ENCODE data around the gene ZNF385C. TPM values are rescaled to one million over a fixed set of nuclear protein-coding genes. Genes with fewer than 3 reads are reported as not detected.
A peak's percentile ranks its signal among the peaks of the same experiment; 100 is the strongest.

Gene ZNF385C
- total RNA-seq, 1 experiment from 2014 or later, result not detected

- peaks cover 70% of the 10 kb centered on the region for H3K36me3 ChIP-seq (ENCODE audit: insufficient read depth, low read length)
- H3K9ac ChIP-seq (ENCODE audit: low read length), result no peak overlapping the region
- DNase-seq, result no peak
- peaks cover 15% of the 10 kb centered on the region for H3K4me1 ChIP-seq (ENCODE audit: low read length)
- no peak overlapping the region for H3K4me3 ChIP-seq (ENCODE audit: low read length)
- peaks cover 3% of the 10 kb centered on the region; the same call in 1 of the 2 replicates for H3K79me2 ChIP-seq (ENCODE audit: low read length)
- H2AFZ ChIP-seq (ENCODE audit: low read length), result no peak overlapping the region
- no peaks in the 10 kb centered on the region for H3K9me2 ChIP-seq (replicated peaks; ENCODE audit: insufficient read depth, low read length)
- no peaks in the 10 kb centered on the region for H3K9me3 ChIP-seq (ENCODE audit: low read length)
- H3K4me2 ChIP-seq (ENCODE audit: low read depth, low read length, poor library complexity, severe bottlenecking), result no peak overlapping the region
- no peaks in the 10 kb centered on the region for H3K27me3 ChIP-seq (ENCODE audit: low read length)
- H3K27ac ChIP-seq (ENCODE audit: low read length), result peak overlapping the region; percentile 39; the same call in 1 of the 2 replicates
- no peaks in the 10 kb centered on the region for H4K20me1 ChIP-seq (ENCODE audit: insufficient read depth, low read depth, low read length)
These were observed 110.6 kb downstream of the ZNF385C start for GRCh38 chr17:41987642-41988041.

DNA sequence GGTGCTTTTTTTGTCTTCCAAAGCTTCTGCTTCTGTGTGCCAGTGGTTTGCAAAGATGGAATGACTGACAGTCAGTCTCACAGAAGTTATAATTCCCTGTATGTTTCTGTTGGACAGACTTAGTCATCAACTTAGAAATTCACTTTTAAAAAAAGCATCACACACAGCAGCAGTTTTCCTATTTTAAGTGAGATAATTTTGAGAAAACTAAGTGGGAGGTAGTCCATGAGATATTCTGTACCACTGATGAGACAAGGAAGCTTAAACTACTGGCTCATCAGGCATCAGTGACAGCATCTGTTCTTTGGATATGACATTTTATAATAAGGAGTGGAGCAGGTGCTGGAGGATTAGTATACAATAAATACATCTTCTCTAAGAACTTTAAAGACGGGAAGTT lies 111.6 kb downstream of the ZNF385C start:
- Histone ChIP-seq H3K27ac (ENCODE audit: low read length) (0 out of 2 replicates have a peak overlapping the region, but pooled peaks have one; percentile 39), H3K9me3 (ENCODE audit: low read length) (no peaks in the 10 kb centered on the region), H3K9me2 (replicated peaks; ENCODE audit: insufficient read depth, low read length) (no peaks in the 10 kb centered on the region), H3K36me3 (ENCODE audit: insufficient read depth, low read length) (peaks cover 75% of the 10 kb centered on the region), H3K4me1 (ENCODE audit: low read length) (peaks cover 15% of the 10 kb centered on the region), H3K4me3 (ENCODE audit: low read length) (no peak overlapping the region), H3K4me2 (ENCODE audit: low read depth, low read length, poor library complexity, severe bottlenecking) (no peak overlapping the region), H4K20me1 (ENCODE audit: insufficient read depth, low read depth, low read length) (no peaks in the 10 kb centered on the region), H3K9ac (ENCODE audit: low read length) (no peak overlapping the region), H3K27me3 (ENCODE audit: low read length) (no peaks in the 10 kb centered on the region), H3K79me2 (ENCODE audit: low read length) (peaks cover 8% of the 10 kb centered on the region), H2AFZ (ENCODE audit: low read length) (no peak overlapping the region)
- DNase-seq, result no peak

GRCh38 chr17:41985919-41986318 lies 112.4 kb downstream of the ZNF385C start:
- H3K36me3 ChIP-seq (ENCODE audit: insufficient read depth, low read length), result peaks cover 71% of the 10 kb centered on the region
- H3K27me3 ChIP-seq (ENCODE audit: low read length), result no peaks in the 10 kb centered on the region
- peaks cover 7% of the 10 kb centered on the region for H3K79me2 ChIP-seq (ENCODE audit: low read length)
- H3K4me1 ChIP-seq (ENCODE audit: low read length), result peaks cover 15% of the 10 kb centered on the region
- H3K9ac ChIP-seq (ENCODE audit: low read length), result no peak overlapping the region
- H4K20me1 ChIP-seq (ENCODE audit: insufficient read depth, low read depth, low read length), result no peaks in the 10 kb centered on the region
- no peak overlapping the region for H3K4me3 ChIP-seq (ENCODE audit: low read length)
- no peaks in the 10 kb centered on the region for H3K9me3 ChIP-seq (ENCODE audit: low read length)
- no peak for DNase-seq
- no peak overlapping the region for H3K4me2 ChIP-seq (ENCODE audit: low read depth, low read length, poor library complexity, severe bottlenecking)
- H2AFZ ChIP-seq (ENCODE audit: low read length), result no peak overlapping the region
- H3K9me2 ChIP-seq (replicated peaks; ENCODE audit: insufficient read depth, low read length), result no peaks in the 10 kb centered on the region
- peak overlapping the region; percentile 79; the same call in 1 of the 2 replicates for H3K27ac ChIP-seq (ENCODE audit: low read length)

- no peaks in the 10 kb centered on the region for H3K9me2 ChIP-seq (replicated peaks; ENCODE audit: insufficient read depth, low read length)
- no peak overlapping the region for H3K4me2 ChIP-seq (ENCODE audit: low read depth, low read length, poor library complexity, severe bottlenecking)
- no peak overlapping the region for H3K4me3 ChIP-seq (ENCODE audit: low read length)
These were observed 113.8 kb downstream of the ZNF385C start for GRCh38 chr17:41984454-41984853.

GRCh38 chr17:41982026-41982760 lies 116.1 kb downstream of the ZNF385C start:
- no peak for DNase-seq
- Histone ChIP-seq H3K9me2 (replicated peaks; ENCODE audit: insufficient read depth, low read length) (no peaks in the 10 kb centered on the region), H3K9ac (ENCODE audit: low read length) (no peak overlapping the region), H3K4me1 (ENCODE audit: low read length) (peaks cover 18% of the 10 kb centered on the region), H2AFZ (ENCODE audit: low read length) (no peak overlapping the region), H3K9me3 (ENCODE audit: low read length) (no peaks in the 10 kb centered on the region), H3K36me3 (ENCODE audit: insufficient read depth, low read length) (peaks cover 47% of the 10 kb centered on the region), H4K20me1 (ENCODE audit: insufficient read depth, low read depth, low read length) (no peaks in the 10 kb centered on the region), H3K4me2 (ENCODE audit: low read depth, low read length, poor library complexity, severe bottlenecking) (no peak overlapping the region), H3K27me3 (ENCODE audit: low read length) (no peaks in the 10 kb centered on the region), H3K27ac (ENCODE audit: low read length) (no peak overlapping the region), H3K79me2 (ENCODE audit: low read length) (peaks cover 7% of the 10 kb centered on the region), H3K4me3 (ENCODE audit: low read length) (no peak overlapping the region)

More at GRCh38 chr17:41984454-41984853, 113.8 kb downstream of the ZNF385C start:
- peaks cover 15% of the 10 kb centered on the region for H3K4me1 ChIP-seq (ENCODE audit: low read length)
- H3K36me3 ChIP-seq (ENCODE audit: insufficient read depth, low read length), result peaks cover 67% of the 10 kb centered on the region
- H3K27me3 ChIP-seq (ENCODE audit: low read length), result no peaks in the 10 kb centered on the region
- no peak overlapping the region for H3K9ac ChIP-seq (ENCODE audit: low read length)
- H3K9me3 ChIP-seq (ENCODE audit: low read length), result no peaks in the 10 kb centered on the region
- no peak for DNase-seq
- peaks cover 7% of the 10 kb centered on the region for H3K79me2 ChIP-seq (ENCODE audit: low read length)
- no peaks in the 10 kb centered on the region for H4K20me1 ChIP-seq (ENCODE audit: insufficient read depth, low read depth, low read length)
- H2AFZ ChIP-seq (ENCODE audit: low read length), result no peak overlapping the region
- peak overlapping the region; percentile 79 for H3K27ac ChIP-seq (ENCODE audit: low read length)

DNA sequence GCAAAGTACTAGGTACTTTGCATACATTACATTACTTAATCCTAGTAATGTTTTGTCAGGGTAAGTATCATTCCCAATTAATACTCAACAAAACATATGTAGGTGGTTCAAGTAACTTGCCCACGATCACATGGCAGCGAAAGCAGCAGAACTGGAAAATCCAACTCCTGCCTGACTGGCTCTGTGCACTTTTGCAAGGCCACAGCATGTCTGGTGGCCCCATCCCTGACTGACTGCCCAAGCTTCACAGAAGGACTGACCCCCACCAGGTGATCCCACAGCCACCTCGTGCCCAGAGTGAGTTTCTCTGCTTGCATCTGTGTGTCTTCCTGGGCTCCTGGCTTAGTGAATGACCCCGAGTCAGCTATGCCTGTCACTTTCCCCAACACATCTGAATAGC lies 120.3 kb downstream of the ZNF385C start:
- no peak overlapping the region for H3K9ac ChIP-seq (ENCODE audit: low read length)
- peaks cover 42% of the 10 kb centered on the region for H3K36me3 ChIP-seq (ENCODE audit: insufficient read depth, low read length)
- peaks cover 13% of the 10 kb centered on the region for H3K4me1 ChIP-seq (ENCODE audit: low read length)
- H2AFZ ChIP-seq (ENCODE audit: low read length), result no peak overlapping the region
- H3K4me2 ChIP-seq (ENCODE audit: low read depth, low read length, poor library complexity, severe bottlenecking), result no peak overlapping the region
- H3K79me2 ChIP-seq (ENCODE audit: low read length), result peaks cover 7% of the 10 kb centered on the region
- H3K9me3 ChIP-seq (ENCODE audit: low read length), result no peaks in the 10 kb centered on the region
- no peak overlapping the region for H3K27ac ChIP-seq (ENCODE audit: low read length)
- no peak for DNase-seq
- no peak overlapping the region for H3K4me3 ChIP-seq (ENCODE audit: low read length)
- no peaks in the 10 kb centered on the region for H3K9me2 ChIP-seq (replicated peaks; ENCODE audit: insufficient read depth, low read length)
- H3K27me3 ChIP-seq (ENCODE audit: low read length), result no peaks in the 10 kb centered on the region
- H4K20me1 ChIP-seq (ENCODE audit: insufficient read depth, low read depth, low read length), result peaks cover 16% of the 10 kb centered on the region; the same call in 1 of the 2 replicates

DNA sequence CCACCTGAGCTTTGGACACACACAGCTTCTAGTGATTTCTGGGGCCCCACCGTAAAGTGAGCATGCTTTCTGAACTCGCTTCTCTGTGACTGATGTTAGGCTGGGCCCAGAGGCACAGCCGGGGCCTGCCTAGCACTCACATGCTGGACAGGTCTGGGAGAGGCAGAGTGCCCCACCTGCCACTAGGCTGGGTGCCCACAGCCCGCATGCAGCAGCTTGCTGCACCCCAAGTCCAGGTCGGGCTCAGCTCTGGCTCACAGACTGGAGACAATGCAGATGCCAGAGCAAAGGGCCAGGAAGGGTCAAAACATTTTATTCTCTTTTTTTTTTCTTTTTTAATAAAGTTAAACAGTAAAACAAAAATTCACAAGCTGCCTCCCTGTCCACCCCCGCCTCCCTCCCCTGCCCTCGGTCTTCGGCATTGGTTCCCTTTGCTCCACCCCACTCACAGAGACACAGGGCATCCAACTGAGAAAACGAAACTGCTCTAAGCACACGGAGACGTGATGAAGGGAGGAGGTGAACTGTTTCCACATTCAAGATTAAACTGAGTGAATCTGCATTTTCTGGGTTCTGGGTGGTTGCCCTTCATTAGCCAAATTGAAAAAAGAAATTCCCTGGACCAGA lies 122.0 kb downstream of the ZNF385C start:
- Histone ChIP-seq H3K4me3 (ENCODE audit: low read length) (no peak overlapping the region), H3K9ac (ENCODE audit: low read length) (peak overlapping the region; percentile 33; the same call in 1 of the 2 replicates)

More for the DNA sequence above, 122.0 kb downstream of the ZNF385C start:
- H3K27me3 ChIP-seq (ENCODE audit: low read length), result no peaks in the 10 kb centered on the region
- H3K4me1 ChIP-seq (ENCODE audit: low read length), result peaks cover 22% of the 10 kb centered on the region
- H3K27ac ChIP-seq (ENCODE audit: low read length), result peak overlapping the region; percentile 86
- no peak overlapping the region for H2AFZ ChIP-seq (ENCODE audit: low read length)
- no peaks in the 10 kb centered on the region for H3K9me2 ChIP-seq (replicated peaks; ENCODE audit: insufficient read depth, low read length)
- DNase-seq, result no peak
- peaks cover 38% of the 10 kb centered on the region for H3K36me3 ChIP-seq (ENCODE audit: insufficient read depth, low read length)
- no peak overlapping the region for H3K4me2 ChIP-seq (ENCODE audit: low read depth, low read length, poor library complexity, severe bottlenecking)
- no peaks in the 10 kb centered on the region for H3K9me3 ChIP-seq (ENCODE audit: low read length)
- peaks cover 29% of the 10 kb centered on the region; the same call in 1 of the 2 replicates for H4K20me1 ChIP-seq (ENCODE audit: insufficient read depth, low read depth, low read length)
- peaks cover 11% of the 10 kb centered on the region; the same call in 1 of the 2 replicates for H3K79me2 ChIP-seq (ENCODE audit: low read length)

Measured in Karpas-422 (cell line).